Subcutaneous adipose tissue (tissue), 4 donors: Measurements from ENCODE around the gene R3HDML. TPM values are rescaled to one million over a fixed set of nuclear protein-coding genes. Genes with fewer than 3 reads are reported as not detected.

Source experiments
- total RNA-seq, 4 donors: library from RNA; depleted of rRNA; stranded (reverse); fragments of >200 nt; gene quantifications; one replicate each; pipeline ENCODE4 v1.1.0, GENCODE V29; 2016
- TF ChIP-seq, protein P1 (sequence below): fragments of 450-650 bp; IDR thresholded peaks from one replicate; pipeline ENCODE4 v1.5.1; 2016; ENCODE audit warnings: low read depth, mild to moderate bottlenecking, control low read depth, antibody characterized with exemption, moderate library complexity

R3HDML gene
- total RNA-seq, 4 donors from 2014 or later = not detected

DNA sequence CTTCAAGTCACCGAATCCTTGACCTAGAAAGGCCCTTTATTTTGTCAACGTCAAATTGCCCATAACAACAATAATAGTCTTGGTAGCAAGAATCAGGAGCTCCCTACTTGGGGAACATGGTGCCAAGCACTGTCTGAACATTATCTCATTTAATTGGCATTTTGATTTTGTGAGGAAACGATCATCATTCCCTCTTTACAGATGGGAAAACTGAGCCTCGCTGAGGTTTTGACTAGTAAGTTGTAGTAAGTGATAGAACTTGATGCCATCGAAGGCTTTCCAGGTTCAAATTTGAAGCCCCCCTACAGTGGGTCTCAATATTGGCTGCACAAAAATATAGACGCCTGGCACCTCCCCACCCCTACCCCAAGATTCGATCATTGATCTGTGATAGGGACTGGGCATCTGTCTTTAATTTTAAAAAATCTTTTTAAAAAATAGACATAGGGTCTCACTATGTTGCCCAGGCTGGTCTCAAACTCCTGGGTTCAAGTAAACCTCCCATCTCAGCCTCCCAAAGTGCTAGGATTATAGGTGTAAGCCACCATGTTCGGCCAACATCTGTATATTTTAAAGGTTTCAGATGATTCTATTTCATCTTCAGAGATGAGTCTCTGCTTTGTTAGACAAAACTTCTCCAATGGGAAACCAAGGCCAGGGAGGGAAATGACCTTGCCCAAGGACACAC is 55.4 kb downstream of the R3HDML start:
- TF ChIP-seq, protein P1, sequence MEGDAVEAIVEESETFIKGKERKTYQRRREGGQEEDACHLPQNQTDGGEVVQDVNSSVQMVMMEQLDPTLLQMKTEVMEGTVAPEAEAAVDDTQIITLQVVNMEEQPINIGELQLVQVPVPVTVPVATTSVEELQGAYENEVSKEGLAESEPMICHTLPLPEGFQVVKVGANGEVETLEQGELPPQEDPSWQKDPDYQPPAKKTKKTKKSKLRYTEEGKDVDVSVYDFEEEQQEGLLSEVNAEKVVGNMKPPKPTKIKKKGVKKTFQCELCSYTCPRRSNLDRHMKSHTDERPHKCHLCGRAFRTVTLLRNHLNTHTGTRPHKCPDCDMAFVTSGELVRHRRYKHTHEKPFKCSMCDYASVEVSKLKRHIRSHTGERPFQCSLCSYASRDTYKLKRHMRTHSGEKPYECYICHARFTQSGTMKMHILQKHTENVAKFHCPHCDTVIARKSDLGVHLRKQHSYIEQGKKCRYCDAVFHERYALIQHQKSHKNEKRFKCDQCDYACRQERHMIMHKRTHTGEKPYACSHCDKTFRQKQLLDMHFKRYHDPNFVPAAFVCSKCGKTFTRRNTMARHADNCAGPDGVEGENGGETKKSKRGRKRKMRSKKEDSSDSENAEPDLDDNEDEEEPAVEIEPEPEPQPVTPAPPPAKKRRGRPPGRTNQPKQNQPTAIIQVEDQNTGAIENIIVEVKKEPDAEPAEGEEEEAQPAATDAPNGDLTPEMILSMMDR = no peak

GRCh38 chr20:44392776-44393607 is 56.1 kb downstream of the R3HDML start:
- TF ChIP-seq, protein P1 = no peak

DNA sequence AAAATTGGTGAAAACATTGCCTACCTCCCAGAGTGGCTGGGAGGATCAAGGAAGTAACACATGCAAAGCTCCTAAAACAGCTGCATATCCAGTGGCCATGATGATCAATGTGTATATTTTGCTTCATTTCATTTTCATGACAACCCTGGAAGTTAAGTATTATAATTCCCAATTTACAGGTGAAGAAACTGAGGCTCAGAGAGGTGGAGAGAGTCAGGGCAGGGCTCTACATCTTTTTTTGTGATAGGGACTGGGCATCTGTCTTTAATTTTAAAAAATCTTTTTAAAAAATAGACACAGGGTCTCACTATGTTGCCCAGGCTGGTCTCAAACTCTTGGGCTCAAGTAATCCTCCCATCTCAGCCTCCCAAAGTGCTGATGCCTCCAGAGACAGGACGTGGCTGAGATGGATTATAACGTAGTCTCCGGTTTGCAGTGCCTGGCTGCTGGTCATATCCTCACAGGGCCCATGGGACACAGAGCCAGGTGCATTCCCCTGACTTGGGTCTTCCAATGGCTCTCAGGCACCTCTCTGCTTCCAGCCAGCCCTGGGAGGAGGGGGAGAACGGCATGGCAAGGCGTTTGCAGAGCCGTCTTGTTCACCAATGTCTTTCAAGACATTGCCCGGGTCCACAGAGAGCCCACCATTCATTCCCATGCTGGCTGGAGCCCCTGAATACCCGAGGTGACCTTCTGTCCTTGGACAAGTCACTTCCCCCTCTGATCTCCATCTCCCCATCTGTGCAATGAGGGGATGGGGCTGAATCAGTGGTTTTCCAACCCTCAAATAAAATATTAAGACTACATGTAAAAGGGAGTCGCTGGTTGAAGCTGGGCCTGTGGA is 57.0 kb downstream of the R3HDML start:
- TF ChIP-seq, protein P1 = no peak

DNA sequence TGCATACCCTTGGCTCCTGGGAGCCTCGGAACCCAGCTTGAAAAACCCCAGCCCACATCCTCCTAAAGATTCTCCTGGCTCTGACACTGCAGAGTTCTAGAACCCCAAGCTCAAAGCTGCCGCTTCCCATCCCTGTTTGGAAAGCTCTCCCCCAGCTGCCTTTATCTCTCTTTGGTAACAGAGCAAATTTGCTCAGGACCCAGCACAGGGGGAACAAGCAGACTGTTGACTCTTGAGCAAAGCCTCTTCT is 57.5 kb downstream of the R3HDML start:
- TF ChIP-seq, protein P1 = no peak

DNA sequence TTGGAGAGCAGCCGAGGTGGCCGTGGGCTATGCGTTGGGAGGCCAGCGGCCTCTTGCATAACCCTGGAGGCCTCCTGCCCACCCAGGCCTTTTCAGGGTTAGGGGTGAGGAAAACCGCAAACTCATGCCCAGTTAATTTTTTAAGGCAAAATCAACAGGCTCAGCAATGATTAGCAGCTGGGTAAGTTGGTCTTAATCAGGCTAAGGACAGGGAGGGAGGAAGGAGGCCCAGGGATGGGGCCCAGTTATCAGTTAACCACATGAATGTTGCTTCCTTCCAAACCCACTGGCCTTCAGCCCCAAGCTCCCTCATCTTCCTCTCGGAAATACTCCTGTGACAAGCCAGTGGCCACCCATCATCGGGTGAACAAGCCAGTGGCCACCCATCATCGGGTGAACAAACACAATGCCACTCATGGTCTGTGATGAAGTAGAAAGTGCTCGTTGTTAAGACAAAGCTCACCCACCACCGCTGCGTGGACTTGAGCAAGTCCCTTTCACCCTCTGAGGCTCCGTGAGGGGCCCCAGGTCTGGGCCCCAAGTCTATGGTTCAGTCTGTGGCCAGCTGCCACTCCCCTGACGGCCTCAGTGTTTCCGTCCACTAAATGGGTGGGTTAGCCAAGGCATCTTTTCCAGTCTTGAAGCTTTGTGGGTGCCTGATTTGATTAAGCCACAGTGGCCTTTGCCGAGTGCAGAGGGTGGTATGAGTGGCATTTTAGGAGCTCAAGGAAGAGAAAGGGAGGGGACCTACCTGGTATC is 58.0 kb downstream of the R3HDML start:
- TF ChIP-seq, protein P1 = no peak

DNA sequence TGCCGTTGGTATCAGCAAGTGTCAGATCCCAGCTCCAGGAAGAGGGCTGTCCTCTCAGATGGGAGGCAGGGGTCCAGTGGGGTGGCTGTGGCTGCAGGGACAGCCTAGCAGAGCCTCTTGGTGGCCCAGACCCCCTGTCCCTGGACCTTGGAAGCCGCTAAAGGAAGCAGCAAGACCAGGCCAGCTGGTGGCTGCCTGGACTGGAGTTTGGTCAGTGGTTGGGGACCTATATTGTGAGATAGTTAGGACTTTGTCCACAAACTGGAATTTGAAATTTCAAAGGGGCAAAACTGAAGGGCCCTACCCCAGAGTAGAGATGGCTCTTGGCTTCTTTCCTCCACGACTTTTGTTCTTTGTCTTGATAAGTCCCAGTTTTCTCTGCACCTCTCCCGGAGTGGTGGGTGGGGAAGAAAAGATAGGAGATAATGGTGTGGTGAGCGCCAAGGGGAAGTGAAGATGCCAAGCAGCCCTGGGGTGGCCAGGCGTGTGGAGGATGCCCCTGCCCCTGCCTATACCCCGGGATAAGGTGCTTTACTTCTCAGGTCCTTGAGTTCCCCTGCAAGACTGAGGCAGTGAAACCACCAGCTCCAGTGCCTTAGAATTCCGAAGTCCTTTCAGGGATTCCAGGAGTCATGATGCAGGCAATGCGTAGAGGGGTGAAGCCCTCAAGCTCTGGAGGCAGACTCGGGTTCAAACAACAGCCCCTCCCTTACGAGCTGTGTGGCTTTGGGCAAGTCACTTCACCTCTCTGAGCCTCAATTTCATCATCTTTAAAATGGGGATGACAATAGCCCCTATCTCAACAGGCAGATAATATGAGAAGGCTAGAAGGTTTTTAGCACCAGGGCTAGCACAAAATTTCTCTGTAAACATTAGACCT is 58.9 kb downstream of the R3HDML start:
- TF ChIP-seq, protein P1 = no peak
